GM23248 (cell line): ENCODE measurements around the gene GSTO2. TPM values are rescaled to one million over a fixed set of nuclear protein-coding genes. Genes with fewer than 3 reads are reported as not detected.

ENCODE experiments used
- DNase-seq: peaks from one replicate; pipeline ENCODE4 v3.0.0-alpha.2; 2015
- H2AFZ ChIP-seq: fragments of 200-600 bp; sonication (generic); 2 replicates; pipeline ENCODE4 v1.6.1; 2016; ENCODE audit warnings: antibody characterized with exemption
- H3F3A ChIP-seq: fragments of 200-600 bp; sonication (generic); 2 replicates; pipeline ENCODE4 v1.6.1; 2016; ENCODE audit warnings: mild to moderate bottlenecking, antibody characterized with exemption, mixed run types; ENCODE audit not compliant: insufficient read depth
- H3K27ac ChIP-seq: fragments of 200-600 bp; sonication (generic); 2 replicates; pipeline ENCODE4 v1.5.1; 2016; ENCODE audit warnings: mild to moderate bottlenecking
- H3K27me3 ChIP-seq: fragments of 200-600 bp; sonication (generic); replicated peaks from 2 replicates; pipeline ENCODE4 v1.6.1; 2016; ENCODE audit warnings: mild to moderate bottlenecking; ENCODE audit not compliant: insufficient read depth
- H3K36me3 ChIP-seq: fragments of 200-600 bp; sonication (generic); 2 replicates; pipeline ENCODE4 v1.6.1; 2016; ENCODE audit warnings: low read depth, mild to moderate bottlenecking
- H3K4me1 ChIP-seq: fragments of 200-600 bp; sonication (generic); 2 replicates; pipeline ENCODE4 v1.6.1; 2016; ENCODE audit warnings: mild to moderate bottlenecking; ENCODE audit not compliant: insufficient read depth
- H3K4me2 ChIP-seq: fragments of 200-600 bp; sonication (generic); one replicate; pipeline ENCODE4 v1.6.1; 2016; ENCODE audit warnings: mild to moderate bottlenecking; ENCODE audit not compliant: unreplicated experiment
- H3K4me3 ChIP-seq: fragments of 200-600 bp; sonication (generic); 2 replicates; pipeline ENCODE4 v1.5.1; 2016; ENCODE audit warnings: mild to moderate bottlenecking
- H3K79me2 ChIP-seq: fragments of 200-600 bp; sonication (generic); 2 replicates; pipeline ENCODE4 v1.6.1; 2016; ENCODE audit warnings: mild to moderate bottlenecking; ENCODE audit not compliant: insufficient read depth
- H3K9ac ChIP-seq: fragments of 200-600 bp; sonication (generic); 2 replicates; pipeline ENCODE4 v1.6.1; 2016; ENCODE audit warnings: mild to moderate bottlenecking
- H3K9me2 ChIP-seq: fragments of 200-600 bp; sonication (generic); 2 replicates; pipeline ENCODE4 v1.6.1; 2016; ENCODE audit warnings: mixed run types, mild to moderate bottlenecking, moderate library complexity; ENCODE audit not compliant: insufficient read depth
- H3K9me3 ChIP-seq: fragments of 200-600 bp; sonication (generic); one replicate; pipeline ENCODE4 v1.6.1; 2017; ENCODE audit warnings: low read depth
- H4K20me1 ChIP-seq: fragments of 200-600 bp; sonication (generic); 2 replicates; pipeline ENCODE4 v1.6.0; 2016; ENCODE audit not compliant: insufficient read depth
- EZH2 ChIP-seq: fragments of 200-600 bp; sonication (generic); IDR thresholded peaks from 2 replicates; pipeline ENCODE4 v1.6.1; 2018; ENCODE audit warnings: antibody characterized with exemption, mild to moderate bottlenecking; ENCODE audit not compliant: insufficient read depth, poor library complexity, severe bottlenecking
- EZH2phosphoT487 ChIP-seq: fragments of 200-600 bp; sonication (generic); IDR thresholded peaks from 2 replicates; pipeline ENCODE4 v1.6.1; 2018; ENCODE audit warnings: antibody characterized with exemption, moderate library complexity, mild to moderate bottlenecking, low read depth; ENCODE audit not compliant: insufficient read depth
- WGBS, 2 experiments: methylation state at CpG; one replicate each; pipeline ENCODE4 v1.1.6; 2015 to 2017; ENCODE audit warnings: low lambda C conversion rate in 2 of 2, low coverage in 1 of 2; ENCODE audit errors: missing lambda C conversion rate in 2 of 2; 5-methylcytosine and 5-hydroxymethylcytosine counted together
- in situ Hi-C: fragments of 300-500 bp; cut with MboI; formaldehyde crosslinking; loops from 2 replicates; pipeline ENCODE4 v1.15.0; 2020
- polyA plus RNA-seq: library from polyadenylated mRNA; unstranded; fragments of >200 nt; fragmentation: Nextera tagmentation; extraction: Ambion mirVana; gene quantifications from 2 replicates; pipeline ENCODE4 v1.2.1, GENCODE V29; 2016
- total RNA-seq: library from RNA; depleted of rRNA; stranded (reverse); fragments of >200 nt; shearing (Covaris generic); gene quantifications from 2 replicates; pipeline ENCODE4 v1.2.3, GENCODE V29; 2014

The GSTO2 gene
- total and polyA plus RNA-seq, 2 experiments from 2014 or later, result 1.1 to 2.2 TPM

DNA sequence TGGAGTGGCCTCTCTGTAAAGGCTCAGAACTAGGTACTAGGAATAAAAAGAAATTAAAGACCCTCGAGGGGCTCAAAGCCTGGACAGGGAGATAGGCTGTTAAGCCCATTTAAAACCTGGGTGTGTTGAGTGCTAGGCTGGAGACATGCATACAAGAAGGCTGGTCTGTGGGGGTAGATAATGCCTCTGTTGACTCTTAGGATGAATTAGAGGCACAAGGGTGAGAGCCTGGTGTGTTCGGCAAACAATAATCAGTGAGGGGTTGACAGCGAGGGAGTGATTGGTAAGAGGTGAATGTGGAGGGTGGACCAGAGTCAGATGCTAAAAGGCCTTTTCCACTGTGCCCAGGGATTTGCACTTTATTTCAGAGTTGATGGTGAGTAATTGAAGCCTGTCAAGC, 12.7 kb downstream of the GSTO2 start:
- Histone ChIP-seq H3K9me3 (no peaks in the 10 kb centered on the region), H3K4me1 (no peaks in the 10 kb centered on the region), H3K9ac (no peak overlapping the region), H3K27ac (no peak overlapping the region), H3K79me2 (no peaks in the 10 kb centered on the region), H2AFZ (no peak overlapping the region), H3F3A (no peaks in the 10 kb centered on the region), H3K4me3 (no peak overlapping the region), H3K9me2 (no peaks in the 10 kb centered on the region), H3K27me3 (no peaks in the 10 kb centered on the region), H4K20me1 (no peaks in the 10 kb centered on the region), H3K4me2 (no peak overlapping the region), H3K36me3 (no peaks in the 10 kb centered on the region)
- in situ Hi-C loops, result no loop called here
- TF ChIP-seq EZH2, result no peak
- TF ChIP-seq EZH2phosphoT487, result no peak
- WGBS, 2 experiments, result 79 to 90% methylated on average over 3 of the region's 3 CpGs
- DNase-seq, result no peak

DNA sequence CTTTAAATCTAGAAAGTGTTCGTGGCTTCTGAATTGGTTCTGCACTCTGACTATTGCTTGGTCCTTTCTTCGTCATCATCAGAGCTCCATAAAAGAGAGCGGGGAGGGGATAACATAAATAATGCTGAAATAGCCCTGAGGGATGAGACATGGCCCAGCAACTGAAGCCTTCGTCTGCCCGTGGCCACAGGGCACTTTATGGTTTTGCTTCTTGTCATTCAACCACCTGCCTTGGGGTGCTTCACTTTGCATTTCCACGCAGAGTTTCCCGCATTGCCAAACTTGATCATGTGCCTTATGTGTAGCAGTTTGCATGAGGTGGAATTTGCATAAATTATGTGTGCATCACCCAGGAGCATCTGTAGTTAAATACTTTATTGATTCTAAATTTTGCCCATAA, 15.9 kb downstream of the GSTO2 start:
- Histone ChIP-seq H3K9me2 (no peaks in the 10 kb centered on the region), H3K9ac (no peak overlapping the region), H4K20me1 (no peaks in the 10 kb centered on the region), H3K4me3 (no peak overlapping the region), H3K27ac (no peak overlapping the region), H3K4me2 (no peak overlapping the region), H3K79me2 (no peaks in the 10 kb centered on the region), H3K9me3 (no peaks in the 10 kb centered on the region), H3K36me3 (no peaks in the 10 kb centered on the region), H3K4me1 (no peaks in the 10 kb centered on the region), H3F3A (no peaks in the 10 kb centered on the region), H2AFZ (no peak overlapping the region), H3K27me3 (no peaks in the 10 kb centered on the region)
- 79 to 80% methylated on average over 7 of the region's 7 CpGs for WGBS, 2 experiments
- in situ Hi-C loops, result no loop called here
- no peak for TF ChIP-seq EZH2
- TF ChIP-seq EZH2phosphoT487, result no peak
- DNase-seq, result no peak

GRCh38 chr10:104286939-104287338, 18.0 kb downstream of the GSTO2 start:
- Histone ChIP-seq H2AFZ (no peak overlapping the region), H3K36me3 (no peaks in the 10 kb centered on the region), H3K9ac (no peak overlapping the region), H3K27me3 (no peaks in the 10 kb centered on the region), H3K9me2 (no peaks in the 10 kb centered on the region), H3K9me3 (no peaks in the 10 kb centered on the region), H4K20me1 (no peaks in the 10 kb centered on the region), H3K79me2 (no peaks in the 10 kb centered on the region), H3K4me2 (no peak overlapping the region), H3K27ac (no peak overlapping the region), H3F3A (0 out of 2 replicates have a peak, but pooled peaks cover 3% of the 10 kb centered on the region), H3K4me1 (0 out of 2 replicates have a peak, but pooled peaks cover 4% of the 10 kb centered on the region), H3K4me3 (no peak overlapping the region)
- WGBS, 2 experiments, result 81 to 87% methylated on average over 2 of the region's 2 CpGs
- TF ChIP-seq EZH2 (no peak), EZH2phosphoT487 (no peak)
- no peak for DNase-seq
- in situ Hi-C loops, result no loop called here

DNA sequence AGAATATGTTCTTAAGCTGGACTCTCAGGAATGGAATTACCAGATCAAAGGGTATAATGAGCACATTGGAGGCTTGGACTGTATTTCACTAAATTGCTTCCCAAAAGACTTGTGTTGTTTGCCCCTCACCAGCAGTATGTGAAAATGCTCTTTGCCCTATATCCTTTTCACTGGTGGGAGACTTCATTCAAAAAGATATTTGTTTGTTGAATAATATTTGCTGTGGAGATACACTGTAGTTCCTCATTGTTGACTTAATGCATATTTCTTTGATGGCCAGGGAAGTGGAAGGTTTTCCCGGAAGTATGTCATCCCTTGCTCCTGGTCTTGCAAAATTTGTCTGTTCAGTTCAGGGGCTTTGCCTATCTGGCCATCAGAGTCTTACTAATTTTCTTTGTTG, 19.4 kb downstream of the GSTO2 start:
- Histone ChIP-seq H3K4me1 (peaks cover 16% of the 10 kb centered on the region), H3K4me2 (no peak overlapping the region), H3K9ac (no peak overlapping the region), H3K27ac (no peak overlapping the region), H4K20me1 (no peaks in the 10 kb centered on the region), H2AFZ (no peak overlapping the region), H3K4me3 (no peak overlapping the region), H3K79me2 (no peaks in the 10 kb centered on the region), H3K9me3 (no peaks in the 10 kb centered on the region), H3K27me3 (no peaks in the 10 kb centered on the region), H3K9me2 (no peaks in the 10 kb centered on the region), H3K36me3 (no peaks in the 10 kb centered on the region), H3F3A (peaks cover 17% of the 10 kb centered on the region)
- in situ Hi-C loops, result no loop called here
- TF ChIP-seq EZH2 (no peak), EZH2phosphoT487 (no peak)
- DNase-seq, result no peak
- 56 to 65% methylated on average over 1 of the region's 1 CpG for WGBS, 2 experiments
